ENCODE measurements around the gene SHANK1.

The SHANK1 gene

GRCh38 chr19:50658441-50659317 is 60.9 kb downstream of the SHANK1 start:
- peak; percentile 95 for DNase-seq

GRCh38 chr19:50657712-50658440 is 61.7 kb downstream of the SHANK1 start:
- peak; percentile 95 for DNase-seq

DNA sequence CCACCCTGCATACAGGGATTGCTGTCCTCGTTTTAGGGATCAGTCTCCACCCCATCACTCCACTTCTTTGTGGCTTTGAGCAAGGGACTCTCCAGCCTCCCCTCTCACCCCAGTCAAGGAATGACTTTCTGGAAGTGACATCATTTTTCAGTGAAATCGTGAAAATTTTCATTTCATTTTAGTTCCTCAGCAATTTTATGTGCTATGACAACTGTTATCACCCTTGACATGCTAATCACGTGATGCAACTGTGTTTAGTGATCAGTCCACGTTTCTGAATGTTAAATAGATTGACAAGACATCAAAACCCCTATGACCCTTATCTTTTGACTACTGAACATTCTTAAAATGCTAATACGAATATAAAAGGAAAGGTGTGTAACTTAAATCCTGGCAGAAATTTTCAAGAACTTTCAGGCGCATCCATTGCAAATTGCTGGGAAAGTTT is 62.4 kb downstream of the SHANK1 start:
- no peak for DNase-seq

GRCh38 chr19:50654882-50655281 is 64.7 kb downstream of the SHANK1 start:
- DNase-seq, result no peak

GRCh38 chr19:50652722-50653121 is 66.9 kb downstream of the SHANK1 start:
- no peak for DNase-seq

GRCh38 chr19:50651174-50651573 is 68.4 kb downstream of the SHANK1 start:
- no peak for DNase-seq

GRCh38 chr19:50649433-50650391 is 69.9 kb downstream of the SHANK1 start, which contains the start of gene C19orf81:
TSS of gene C19orf81 (plus strand) at chr19:50649445. CDS start at chr19:50649445, 0 bp downstream.
- peak; percentile 56 for DNase-seq

DNA sequence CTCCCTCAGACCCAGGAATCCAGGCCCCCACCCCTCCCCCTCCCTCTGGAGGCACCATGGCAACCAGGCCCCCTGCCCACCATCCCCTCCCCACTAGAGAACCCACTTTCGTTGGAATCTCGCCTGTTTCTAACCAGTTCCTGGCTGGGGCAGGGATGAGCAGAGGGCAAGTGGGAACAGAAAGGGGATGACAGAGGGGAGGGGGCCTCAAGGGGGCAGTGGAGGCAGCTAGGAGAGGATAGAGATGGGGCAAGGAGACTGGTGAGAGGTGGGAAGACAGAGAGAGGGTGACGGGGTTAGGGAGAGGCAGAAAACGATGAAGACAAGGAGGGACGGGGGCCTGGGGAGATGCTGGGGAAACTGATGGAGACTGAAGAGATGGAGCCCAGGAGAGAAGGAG is 70.9 kb downstream of the SHANK1 start:
- no peak for DNase-seq

- DNase-seq, result no peak
Measured at GRCh38 chr19:50647879-50648615, 71.6 kb downstream of the SHANK1 start.

DNA sequence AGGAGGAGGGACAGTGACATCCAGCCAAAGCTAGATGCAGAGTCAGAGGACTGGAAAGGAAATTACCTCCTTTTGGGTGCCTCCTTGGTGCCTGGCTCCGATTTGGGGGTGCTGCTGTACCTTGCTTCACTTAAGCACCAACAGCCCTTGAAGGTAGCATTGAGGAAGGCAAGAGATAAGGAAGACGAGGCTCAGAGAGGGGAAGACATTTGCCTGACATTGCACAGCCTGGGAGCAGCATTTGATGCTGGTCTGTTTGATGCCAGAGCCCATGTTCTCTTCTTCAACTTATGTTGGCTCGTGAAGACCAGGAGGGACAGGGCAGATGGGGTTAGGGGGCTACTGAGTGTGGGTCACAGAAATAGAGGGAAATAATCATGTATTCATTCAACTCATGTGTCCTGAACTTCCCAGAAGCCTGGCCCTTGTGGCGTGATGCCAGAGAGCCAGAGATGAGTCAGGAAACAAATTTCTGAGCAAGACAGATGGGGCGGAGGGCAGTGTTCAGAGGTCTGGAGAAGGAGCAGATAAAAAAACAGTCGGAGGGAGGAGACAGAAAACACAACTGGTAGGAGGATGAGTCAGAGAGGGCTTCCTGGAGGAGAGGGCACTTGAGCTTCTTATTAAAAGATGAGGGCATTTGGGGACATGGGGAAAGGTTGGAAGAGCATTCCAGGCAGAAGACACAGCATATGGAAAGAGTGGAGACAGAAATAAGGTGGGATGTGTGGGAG is 73.4 kb downstream of the SHANK1 start:
- DNase-seq, result no peak

DNA sequence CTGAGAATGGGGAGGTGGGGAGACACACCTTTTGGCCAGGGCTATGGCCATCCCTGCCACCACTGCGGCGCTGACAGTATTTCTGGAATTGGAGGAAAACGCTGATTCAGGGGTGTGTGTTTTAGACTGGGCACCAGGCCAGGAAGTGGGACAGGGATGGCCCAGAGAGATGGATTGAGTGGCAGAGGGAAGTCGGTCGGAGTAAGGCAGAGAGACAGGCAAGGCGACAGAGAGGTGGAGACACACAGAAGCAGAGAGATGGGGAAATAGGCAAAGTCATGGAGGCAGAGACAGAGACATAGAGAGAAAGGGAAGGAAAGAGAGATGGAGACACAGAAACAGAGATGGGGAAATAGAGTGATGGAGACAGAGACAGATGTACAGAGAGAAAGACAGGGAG is 74.5 kb downstream of the SHANK1 start:
- no peak for DNase-seq

DNA sequence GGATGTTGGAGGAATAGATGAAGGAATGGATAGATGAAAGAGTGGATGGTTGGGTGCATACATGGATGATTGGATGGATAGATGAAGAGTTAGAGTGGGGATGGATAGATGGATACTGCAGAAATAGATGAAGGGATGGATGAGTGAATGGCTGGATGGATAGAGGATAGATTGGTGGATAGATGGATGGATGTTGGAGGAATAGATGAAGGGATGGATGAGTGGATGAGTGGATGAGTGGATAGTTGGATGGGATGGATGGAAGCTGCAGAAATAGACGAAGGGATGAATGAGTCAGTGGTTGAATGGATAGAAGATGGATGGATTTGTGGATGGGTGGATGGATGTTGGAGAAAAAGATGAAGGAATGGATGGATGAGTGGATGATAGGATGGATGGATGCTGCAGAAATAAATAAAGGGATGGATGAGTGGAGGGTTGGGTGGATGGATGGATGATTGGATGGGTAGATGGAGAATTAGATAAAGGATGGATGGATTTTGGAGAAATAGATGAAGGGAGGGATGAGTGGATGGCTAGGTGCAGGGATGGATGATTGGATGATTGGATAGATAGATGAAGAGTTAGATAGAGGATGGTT is 75.2 kb downstream of the SHANK1 start:
- DNase-seq, result no peak

- no peak for DNase-seq
Measured at GRCh38 chr19:50640368-50640767, 79.2 kb downstream of the SHANK1 start.

- peak; percentile 88 for DNase-seq
Measured at GRCh38 chr19:50639121-50640112, 80.2 kb downstream of the SHANK1 start, which contains the start of gene SYT3. TSS of gene SYT3 (minus strand) at chr19:50639881. CDS start at chr19:50637411, 2,470 bp downstream.

DNA sequence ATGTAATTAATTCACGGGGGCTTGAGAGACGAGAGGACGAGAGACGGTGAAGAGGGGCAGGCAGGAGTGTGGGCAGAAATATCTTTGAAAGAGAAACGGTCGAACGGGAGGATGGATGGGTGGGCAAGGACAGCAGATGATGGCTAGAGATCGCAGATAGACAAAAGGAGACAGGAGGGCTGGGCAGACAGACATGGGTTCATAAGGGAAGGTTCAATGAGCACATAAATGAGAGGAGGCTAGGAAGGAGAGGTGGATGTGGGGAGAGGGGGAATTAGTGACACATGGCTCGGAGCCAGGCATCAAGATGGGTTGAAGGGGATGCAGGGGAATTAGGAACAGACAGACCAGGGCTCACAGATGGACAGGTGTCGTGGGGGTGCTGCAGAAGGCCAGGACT is 81.0 kb downstream of the SHANK1 start:
- no peak for DNase-seq

DNA sequence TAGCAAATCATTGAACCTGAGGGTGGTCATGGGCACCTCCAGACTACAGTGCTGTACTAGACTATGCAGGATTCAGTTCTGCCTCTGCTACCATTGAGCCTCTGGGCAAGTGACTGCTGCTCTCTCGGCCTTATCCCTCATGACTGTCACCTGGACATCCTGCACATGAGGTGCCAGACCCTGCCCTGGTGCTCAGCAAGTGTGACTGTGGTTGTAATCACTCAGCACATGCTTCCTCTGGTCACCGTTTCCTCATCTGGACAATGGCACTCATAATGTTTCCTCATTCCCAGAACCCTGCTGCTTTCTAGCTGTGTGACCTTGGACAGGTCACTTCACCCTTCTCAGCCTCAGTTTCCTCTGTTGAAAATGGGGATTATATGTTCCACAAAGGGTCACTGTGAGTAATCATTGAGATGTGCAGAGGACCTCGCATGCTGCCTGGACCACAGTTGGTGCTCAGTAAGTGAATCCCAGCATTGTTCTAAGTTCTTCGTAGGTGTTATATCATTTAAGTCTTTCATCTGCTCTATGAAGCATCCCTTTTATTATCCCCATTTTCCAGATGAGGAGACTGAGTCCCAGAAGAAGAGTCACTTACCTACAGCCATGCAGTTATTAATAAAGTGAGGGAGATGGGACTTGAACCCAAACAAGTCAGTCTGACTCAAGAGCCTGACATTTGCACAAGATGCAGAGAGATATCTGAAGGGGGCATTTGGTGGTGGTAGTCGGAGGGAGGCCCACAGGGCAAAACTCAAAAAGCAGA is 83.1 kb downstream of the SHANK1 start:
- DNase-seq, result no peak

DNA sequence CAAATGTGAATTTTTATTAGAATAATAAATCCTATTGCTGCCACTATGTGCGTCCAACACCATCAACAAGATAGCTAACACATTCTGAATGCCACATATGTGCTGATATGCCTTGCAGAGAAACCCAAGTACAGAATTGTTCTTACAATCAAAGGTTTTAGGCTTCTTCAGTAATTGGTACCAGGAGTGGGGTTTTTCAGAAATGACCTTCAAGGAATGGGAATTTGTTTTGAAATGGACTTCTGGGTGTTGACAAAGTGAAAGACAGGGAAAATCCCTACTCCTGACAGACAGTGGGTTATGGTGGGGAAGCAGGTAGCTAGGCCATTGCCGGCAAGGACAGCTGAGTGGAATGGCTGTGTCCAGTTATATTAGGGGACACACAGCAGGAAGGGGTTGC is 85.6 kb downstream of the SHANK1 start:
- DNase-seq, result no peak

- no peak for DNase-seq
Measured at GRCh38 chr19:50633359-50633758, 86.2 kb downstream of the SHANK1 start.

Data from retina (tissue), 1 donor.